Measurements from ENCODE around the gene ITGB1.
"Not testable (repeated sequence)": the region's sequence is repeated elsewhere in the genome, so short reads cannot be mapped to it uniquely, and the experiment has no call there.

Gene ITGB1

GRCh38 chr10:32932225-32932729 lies 25.8 kb downstream of the ITGB1 start:
- no peak for DNase-seq

- no peak for DNase-seq
These were observed 26.4 kb downstream of the ITGB1 start for GRCh38 chr10:32931593-32931992.

- no peak for DNase-seq
These were observed 28.0 kb downstream of the ITGB1 start for GRCh38 chr10:32930036-32930435.

- peak in 1 of 5 donors; percentile 24 for DNase-seq
These were observed 28.4 kb downstream of the ITGB1 start for GRCh38 chr10:32929634-32930033.

- no peak for DNase-seq
These were observed 30.3 kb downstream of the ITGB1 start for GRCh38 chr10:32927750-32928149.

GRCh38 chr10:32923849-32924248 lies 34.2 kb downstream of the ITGB1 start:
- no peak for DNase-seq

GRCh38 chr10:32923134-32923533 lies 34.9 kb downstream of the ITGB1 start:
- no peak for DNase-seq

- no peak for DNase-seq
These were observed 35.9 kb downstream of the ITGB1 start for GRCh38 chr10:32922170-32922569.

GRCh38 chr10:32917817-32918216 lies 40.2 kb downstream of the ITGB1 start:
- not testable (repeated sequence) for DNase-seq

GRCh38 chr10:32911285-32912016 lies 46.6 kb downstream of the ITGB1 start:
- DNase-seq = no peak

- not testable (repeated sequence) for DNase-seq
These were observed 48.1 kb downstream of the ITGB1 start for GRCh38 chr10:32909970-32910369.

GRCh38 chr10:32909456-32909855 lies 48.6 kb downstream of the ITGB1 start:
- no peak for DNase-seq

- DNase-seq = peak in 1 of 5 donors; percentile 18
These were observed 51.4 kb downstream of the ITGB1 start for GRCh38 chr10:32906595-32906994.

- no peak for DNase-seq
These were observed 52.6 kb downstream of the ITGB1 start for GRCh38 chr10:32905466-32905865.

- no peak for DNase-seq
These were observed 56.2 kb downstream of the ITGB1 start for GRCh38 chr10:32901815-32902214.

GRCh38 chr10:32895200-32895968 lies 62.6 kb downstream of the ITGB1 start:
- not testable (repeated sequence) for DNase-seq

- DNase-seq = no peak
These were observed 63.9 kb downstream of the ITGB1 start for GRCh38 chr10:32893916-32894664.

GRCh38 chr10:32893434-32893833 lies 64.6 kb downstream of the ITGB1 start:
- no peak for DNase-seq

GRCh38 chr10:32891261-32891660 lies 66.8 kb downstream of the ITGB1 start:
- no peak for DNase-seq

- no peak for DNase-seq
These were observed 67.6 kb downstream of the ITGB1 start for GRCh38 chr10:32890444-32890843.

GRCh38 chr10:32889631-32890212 lies 68.3 kb downstream of the ITGB1 start:
- DNase-seq = no peak

- DNase-seq = no peak
These were observed 69.7 kb downstream of the ITGB1 start for GRCh38 chr10:32888161-32888927.
